Measurements from ENCODE around the gene OR6S1. TPM values are rescaled to one million over a fixed set of nuclear protein-coding genes. Genes with fewer than 3 reads are reported as not detected.

The OR6S1 gene
- total RNA-seq, 4 donors from 2014 or later = not detected

DNA sequence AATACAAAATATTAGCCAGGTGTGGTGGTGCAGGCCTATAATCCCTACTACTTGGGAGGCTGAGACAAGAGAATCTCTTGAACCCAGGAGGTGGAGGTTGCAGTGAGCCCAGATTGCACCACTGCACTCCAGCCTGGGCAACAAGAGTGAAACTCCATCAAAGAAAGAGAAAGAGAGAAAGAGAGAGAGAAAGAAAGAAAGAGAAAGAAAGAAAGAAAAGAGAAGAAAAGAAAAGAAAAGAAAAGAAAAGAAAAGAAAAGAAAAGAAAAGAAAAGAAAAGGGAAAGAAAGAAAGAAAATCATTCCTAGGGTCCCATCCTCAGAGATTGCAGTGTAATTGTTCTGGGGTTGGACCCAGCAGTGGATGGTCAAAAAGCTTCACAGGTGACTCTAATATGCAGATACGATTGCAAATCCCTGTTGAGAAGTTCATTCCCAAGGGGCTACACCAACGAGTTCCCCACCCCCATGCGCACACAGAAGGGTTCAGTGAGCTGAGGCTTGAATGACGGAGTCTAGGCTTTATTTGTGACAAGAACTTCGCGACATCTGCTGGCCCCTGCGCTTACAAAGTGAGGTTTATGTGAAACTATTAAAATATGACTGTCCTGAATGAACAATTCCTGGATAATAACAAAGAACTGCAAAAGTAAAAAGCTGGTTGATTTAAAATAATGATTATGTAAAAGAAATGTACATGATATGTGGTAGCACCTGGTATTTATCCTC lies 32.9 kb downstream of the OR6S1 start:
- TF ChIP-seq, protein P1, sequence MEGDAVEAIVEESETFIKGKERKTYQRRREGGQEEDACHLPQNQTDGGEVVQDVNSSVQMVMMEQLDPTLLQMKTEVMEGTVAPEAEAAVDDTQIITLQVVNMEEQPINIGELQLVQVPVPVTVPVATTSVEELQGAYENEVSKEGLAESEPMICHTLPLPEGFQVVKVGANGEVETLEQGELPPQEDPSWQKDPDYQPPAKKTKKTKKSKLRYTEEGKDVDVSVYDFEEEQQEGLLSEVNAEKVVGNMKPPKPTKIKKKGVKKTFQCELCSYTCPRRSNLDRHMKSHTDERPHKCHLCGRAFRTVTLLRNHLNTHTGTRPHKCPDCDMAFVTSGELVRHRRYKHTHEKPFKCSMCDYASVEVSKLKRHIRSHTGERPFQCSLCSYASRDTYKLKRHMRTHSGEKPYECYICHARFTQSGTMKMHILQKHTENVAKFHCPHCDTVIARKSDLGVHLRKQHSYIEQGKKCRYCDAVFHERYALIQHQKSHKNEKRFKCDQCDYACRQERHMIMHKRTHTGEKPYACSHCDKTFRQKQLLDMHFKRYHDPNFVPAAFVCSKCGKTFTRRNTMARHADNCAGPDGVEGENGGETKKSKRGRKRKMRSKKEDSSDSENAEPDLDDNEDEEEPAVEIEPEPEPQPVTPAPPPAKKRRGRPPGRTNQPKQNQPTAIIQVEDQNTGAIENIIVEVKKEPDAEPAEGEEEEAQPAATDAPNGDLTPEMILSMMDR (IDR thresholded peaks at IDR 0.05; ENCODE audit: low read depth) = no peak

DNA sequence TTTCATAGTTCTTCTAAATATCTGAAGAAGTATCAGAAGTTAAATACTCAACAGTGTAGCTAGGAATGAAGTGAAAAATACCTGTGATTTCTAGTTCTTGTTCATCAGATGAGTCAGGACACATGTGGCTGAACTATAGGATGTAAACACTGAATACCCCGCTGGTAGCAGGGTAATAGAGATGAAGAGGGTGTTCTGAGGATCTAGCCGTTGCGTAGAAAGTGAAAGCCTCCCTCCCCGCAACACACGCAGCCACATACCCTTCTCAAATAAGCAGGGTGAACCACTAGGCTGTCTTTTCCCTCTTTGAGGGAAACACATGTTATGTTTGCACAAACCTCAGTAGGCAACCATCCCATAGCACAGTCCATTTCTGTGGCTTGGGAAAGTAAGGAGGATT lies 33.9 kb downstream of the OR6S1 start:
- TF ChIP-seq, protein P1 (IDR thresholded peaks at IDR 0.05; ENCODE audit: low read depth) = no peak

DNA sequence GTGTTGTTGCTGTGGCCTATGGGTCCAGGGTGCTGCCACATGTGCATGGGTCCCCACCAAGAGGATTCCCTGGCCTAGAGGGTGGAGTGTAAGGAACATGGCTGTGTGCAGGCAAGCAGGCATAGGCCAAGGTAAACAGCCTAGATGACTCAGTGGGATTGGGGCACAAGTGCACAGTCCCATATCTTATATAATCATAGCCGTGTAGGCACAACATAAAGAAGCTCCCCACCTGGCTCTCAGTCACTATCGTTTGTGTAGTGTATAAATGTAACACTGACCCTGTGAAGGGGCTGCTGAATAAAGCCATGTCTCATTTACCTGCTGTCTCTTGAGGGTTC lies 34.6 kb downstream of the OR6S1 start:
- TF ChIP-seq, protein P1 (IDR thresholded peaks at IDR 0.05; ENCODE audit: low read depth) = no peak

DNA sequence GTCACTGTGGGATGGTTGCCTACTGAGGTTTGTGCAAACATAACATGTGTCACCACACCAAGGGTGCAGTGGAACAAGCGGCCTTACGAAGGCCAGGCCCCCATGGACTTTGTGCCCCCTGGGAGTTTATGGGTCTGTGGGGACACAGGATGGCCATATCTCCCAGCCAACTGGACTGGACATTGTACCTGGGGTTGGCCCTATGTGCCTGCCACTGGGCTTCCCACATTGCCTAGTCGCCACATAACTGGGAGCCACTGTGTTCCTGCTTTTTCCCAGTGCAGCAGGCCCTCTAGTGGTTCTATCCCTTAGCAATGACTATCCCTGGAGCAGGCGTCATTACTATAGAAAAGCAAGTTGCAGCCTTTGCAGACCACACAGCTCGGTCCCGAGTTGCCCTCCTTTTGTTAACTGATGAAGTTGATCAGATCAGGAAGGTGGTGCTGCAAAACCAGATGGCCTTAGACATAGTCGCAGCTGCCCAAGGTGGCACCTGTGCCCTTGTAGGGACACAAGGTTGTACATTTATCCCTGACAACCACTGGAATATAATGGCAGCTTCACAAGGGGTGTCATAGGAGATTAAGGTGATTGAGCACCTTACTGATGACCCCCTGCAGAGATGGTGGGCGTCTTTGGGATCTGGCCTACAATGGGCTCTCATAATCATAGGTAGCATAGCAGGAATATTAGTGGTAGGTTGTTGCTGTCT lies 35.1 kb downstream of the OR6S1 start:
- TF ChIP-seq, protein P1 (IDR thresholded peaks at IDR 0.05; ENCODE audit: low read depth) = no peak

DNA sequence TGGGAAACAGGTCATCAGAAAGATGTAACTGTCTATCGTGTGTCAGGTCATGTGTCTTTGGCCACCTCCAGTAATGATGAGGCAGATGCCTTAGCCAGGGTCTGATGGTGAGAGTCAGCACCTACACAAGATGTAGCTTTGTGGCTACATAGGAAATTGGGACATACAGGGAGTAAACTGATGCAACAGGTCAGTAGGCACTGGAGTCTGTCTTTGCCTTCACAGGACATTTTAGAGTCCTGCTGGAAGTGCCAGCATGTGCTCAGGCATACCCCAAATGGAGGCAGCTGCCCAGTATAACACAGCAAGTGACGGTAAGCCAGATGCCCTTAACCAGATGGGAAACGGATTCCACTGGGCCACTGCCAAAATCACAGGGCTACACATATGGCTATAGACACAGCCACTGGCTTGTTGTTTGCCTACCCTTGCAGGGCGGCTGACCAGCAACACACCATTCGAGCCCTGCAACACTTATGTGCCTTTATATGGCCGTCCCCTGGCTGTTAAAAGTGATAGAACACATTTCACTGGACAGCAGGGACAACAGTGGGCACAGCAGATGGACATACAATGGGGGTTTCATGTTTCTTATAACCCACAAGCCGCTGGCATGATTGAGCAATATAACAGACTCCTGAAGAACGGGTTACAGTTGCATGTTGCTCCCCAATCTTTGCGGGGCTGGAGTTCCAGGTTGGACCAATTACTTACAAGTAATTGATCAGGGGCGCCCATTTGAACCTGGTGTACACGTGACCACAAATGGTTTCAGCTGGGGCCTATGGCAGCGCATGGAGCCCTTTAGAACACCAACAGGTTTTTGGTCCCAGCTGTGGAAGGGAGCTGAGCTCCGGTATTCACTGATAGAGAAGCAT lies 37.4 kb downstream of the OR6S1 start:
- TF ChIP-seq, protein P1 (IDR thresholded peaks at IDR 0.05; ENCODE audit: low read depth) = no peak

DNA sequence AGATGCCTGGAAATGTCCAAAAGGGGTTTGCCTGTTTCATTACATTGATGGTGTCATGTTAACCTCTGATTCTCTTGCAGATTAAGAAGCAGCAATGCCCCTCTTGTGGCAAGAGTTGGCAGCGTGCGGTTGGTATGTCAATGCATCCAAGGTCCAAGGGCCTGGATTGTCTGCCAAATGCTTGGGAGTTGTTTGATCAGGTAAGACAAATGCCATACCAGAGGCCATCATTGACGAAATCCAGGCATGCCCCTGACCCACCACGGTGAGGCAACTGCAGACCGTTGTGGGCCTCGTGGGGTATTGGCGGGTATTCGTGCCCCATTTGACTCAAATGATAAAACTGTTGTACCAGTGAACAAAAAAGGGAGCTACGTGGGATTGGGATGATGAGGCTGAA lies 38.9 kb downstream of the OR6S1 start:
- TF ChIP-seq, protein P1 (IDR thresholded peaks at IDR 0.05; ENCODE audit: low read depth) = no peak

DNA sequence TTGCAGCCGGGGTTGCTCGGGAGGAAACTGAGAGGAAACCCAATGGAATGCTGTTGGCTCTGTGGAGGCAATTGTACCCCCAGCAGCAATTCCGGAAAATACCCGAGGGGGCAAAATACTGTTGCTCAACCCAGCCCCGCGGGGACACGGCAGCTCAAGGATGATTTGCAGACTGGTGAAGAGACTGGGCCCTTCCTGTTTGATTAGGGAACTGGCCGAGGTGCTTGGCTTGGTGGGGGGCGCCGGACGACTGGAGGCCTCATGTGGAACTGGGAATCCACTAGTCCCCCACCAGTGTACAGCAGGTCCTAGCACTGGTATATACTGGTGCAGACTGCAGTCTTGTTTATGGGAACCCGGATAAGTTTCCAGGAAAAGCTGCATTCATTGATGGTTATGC lies 40.0 kb downstream of the OR6S1 start:
- TF ChIP-seq, protein P1 (IDR thresholded peaks at IDR 0.05; ENCODE audit: low read depth) = no peak

Data from subcutaneous adipose tissue (tissue), 4 donors.